Fibroblast of skin of left biceps (primary cell): Measurements from ENCODE around the gene UNK.
"Not testable (repeated sequence)": the region's sequence is repeated elsewhere in the genome, so short reads cannot be mapped to it uniquely, and the experiment has no call there.

Experiments used
- DNase-seq, 2 experiments: peaks; one replicate each; pipeline ENCODE4 v3.0.0-alpha.2; 2013; ENCODE audit warnings: low read depth in 2 of 2

UNK gene

GRCh38 chr17:75773121-75773807 lies 11.3 kb upstream of the UNK start:
- no peak for DNase-seq

GRCh38 chr17:75773808-75774470 lies 10.7 kb upstream of the UNK start:
- no peak for DNase-seq

- no peak for DNase-seq
Observed at GRCh38 chr17:75774471-75774990, 10.1 kb upstream of the UNK start.

- no peak for DNase-seq
Observed at GRCh38 chr17:75774991-75775668, 9.5 kb upstream of the UNK start.

- no peak for DNase-seq
Observed at GRCh38 chr17:75776386-75777295, 8.0 kb upstream of the UNK start.

GRCh38 chr17:75777296-75777922 lies 7.2 kb upstream of the UNK start:
- DNase-seq = no peak

GRCh38 chr17:75778066-75778860 lies 6.3 kb upstream of the UNK start:
- not testable (repeated sequence) for DNase-seq

GRCh38 chr17:75778861-75779249 lies 5.8 kb upstream of the UNK start:
- DNase-seq = no peak

- peak; percentile 100 for DNase-seq
Observed at GRCh38 chr17:75779250-75779986, 5.2 kb upstream of the UNK start.

- no peak for DNase-seq
Observed at GRCh38 chr17:75779987-75780889, 4.4 kb upstream of the UNK start.

GRCh38 chr17:75783069-75783783 lies 1.4 kb upstream of the UNK start:
- DNase-seq = no peak

GRCh38 chr17:75783803-75784472 lies 668 bp upstream of the UNK start:
- no peak for DNase-seq

- peak; percentile 85 to 86 for DNase-seq
Observed at GRCh38 chr17:75785016-75785890, 647 bp downstream of the UNK start.

- no peak for DNase-seq
Observed at GRCh38 chr17:75791254-75791653, 6.6 kb downstream of the UNK start.

GRCh38 chr17:75793460-75793859 lies 8.9 kb downstream of the UNK start:
- no peak for DNase-seq

- no peak for DNase-seq
Observed at GRCh38 chr17:75795820-75796607, 11.4 kb downstream of the UNK start.
